ENCODE data around the gene SLC1A5. TPM values are rescaled to one million over a fixed set of nuclear protein-coding genes. Genes with fewer than 3 reads are reported as not detected.

Gene SLC1A5
- total RNA-seq, 1 experiment from 2014 or later, result 239 TPM

- peaks cover 54% of the 10 kb centered on the region for H3K36me3 Mint-ChIP-seq
- H3K27me3 Mint-ChIP-seq (ENCODE audit: low read depth), result peaks cover under 1% of the 10 kb centered on the region
- CTCF ChIA-PET, result interaction anchor here (0.6 to 3.2 kb wide), 8 partner anchors 17 to 230 kb away, joined by 3 to 14 read pairs (median 6); no protein-coding TSS in a partner anchor
- H3K9me3 Mint-ChIP-seq, result no peaks in the 10 kb centered on the region
- DNase-seq (ENCODE audit: low spot score), result no peak
- no peak for TF ChIP-seq USF1 (CRISPR knock-in tag; IDR thresholded peaks at IDR 0.05)
- no peak for TF ChIP-seq ATF3 (CRISPR knock-in tag; conservative IDR thresholded peaks at IDR 0.05)
- TF ChIP-seq NFATC4 (CRISPR knock-in tag; IDR thresholded peaks at IDR 0.05), result no peak
- no peak for TF ChIP-seq ZSCAN18 (CRISPR knock-in tag; IDR thresholded peaks at IDR 0.05)
- no peak for TF ChIP-seq GABPB1 (CRISPR knock-in tag; IDR thresholded peaks at IDR 0.05)
- no peak for TF ChIP-seq TP53 (CRISPR knock-in tag; IDR thresholded peaks at IDR 0.05)
- ATAC-seq, result no peak
- POLR2A ChIA-PET, result interaction anchor here (0.7 to 1.3 kb wide), 2 partner anchors 12 to 459 kb away, joined by 3 to 6 read pairs; no protein-coding TSS in a partner anchor
- peaks cover 38% of the 10 kb centered on the region for H3K4me1 Mint-ChIP-seq
- peak overlapping the region; percentile 92 for H3K27ac Mint-ChIP-seq
- H3K4me3 Mint-ChIP-seq, result peak overlapping the region; percentile 95
These were observed 4.7 kb downstream of the SLC1A5 start for GRCh38 chr19:46783670-46784069.

GRCh38 chr19:46782355-46783019 is 5.9 kb downstream of the SLC1A5 start:
- H3K4me3 Mint-ChIP-seq, result no peak overlapping the region; the same call in 1 of the 2 replicates

More at GRCh38 chr19:46782355-46783019, 5.9 kb downstream of the SLC1A5 start:
- DNase-seq (ENCODE audit: low spot score) (no peak), ATAC-seq (no peak)
- ChIA-PET POLR2A (no interaction called here), CTCF (interaction anchor here (1.1 kb wide), 1 partner anchor 24 kb away, joined by 3 read pairs; no protein-coding TSS in a partner anchor)
- H3K27me3 Mint-ChIP-seq (ENCODE audit: low read depth), result no peaks in the 10 kb centered on the region
- H3K27ac Mint-ChIP-seq, result peak overlapping the region; percentile 67
- no peaks in the 10 kb centered on the region for H3K9me3 Mint-ChIP-seq
- TF ChIP-seq ETV6 (CRISPR knock-in tag; IDR thresholded peaks at IDR 0.05), result no peak
- TF ChIP-seq ZNF423 (CRISPR knock-in tag; IDR thresholded peaks at IDR 0.05), result no peak
- TF ChIP-seq AR (CRISPR knock-in tag; IDR thresholded peaks at IDR 0.05), result no peak
- TF ChIP-seq CDX4 (CRISPR knock-in tag; IDR thresholded peaks at IDR 0.05; ENCODE audit: borderline replicate concordance), result no peak
- no peak for TF ChIP-seq IRF1 (CRISPR knock-in tag; IDR thresholded peaks at IDR 0.05)
- TF ChIP-seq CREM (CRISPR knock-in tag; IDR thresholded peaks at IDR 0.05), result no peak
- no peak for TF ChIP-seq FOXK1 (CRISPR knock-in tag; IDR thresholded peaks at IDR 0.05)
- peaks cover 38% of the 10 kb centered on the region for H3K4me1 Mint-ChIP-seq
- peaks cover 63% of the 10 kb centered on the region for H3K36me3 Mint-ChIP-seq
